ENCODE results near the gene CREG2. TPM values are rescaled to one million over a fixed set of nuclear protein-coding genes. Genes with fewer than 3 reads are reported as not detected.

Gene CREG2
- total RNA-seq, 4 donors from 2014 or later: under 0.01 to 0.16 TPM; not detected in 2

GRCh38 chr2:101351207-101351606, 36.1 kb downstream of the CREG2 start:
- H3K36me3 ChIP-seq: no peaks in the 10 kb centered on the region
- intact Hi-C loops (cut with DNase I; ENCODE audit: low total_unique reads) (no loop called here), in situ Hi-C loops (cut with MboI; ENCODE audit: low pct_ligation_motif_present in 1 of 4, low pct_unique_long_range_greater_than_20kb in 1 of 4, low sequenced_read_pairs in 3 of 4) (no loop called here)
- H3K9me3 ChIP-seq: no peaks in the 10 kb centered on the region
- H3K4me3 ChIP-seq: no peak overlapping the region
- no peaks in the 10 kb centered on the region for H3K4me1 ChIP-seq
- WGBS, 2 donors (ENCODE audit: low coverage in 1 of 2): 80% methylated on average over 7 of the region's 7 CpGs; no CpG with 5 or more reads in 1 of the 2 donors
- DNase-seq: no peak
- TF ChIP-seq POLR2A (IDR thresholded peaks at IDR 0.05) (no peak), POLR2AphosphoS5 (IDR thresholded peaks at IDR 0.05) (no peak), CTCF (IDR thresholded peaks at IDR 0.05) (no peak), EP300 (IDR thresholded peaks at IDR 0.05; ENCODE audit: low read depth) (no peak)
- H3K27me3 ChIP-seq: no peaks in the 10 kb centered on the region
- H3K27ac ChIP-seq: no peak overlapping the region

GRCh38 chr2:101349893-101350662, 37.2 kb downstream of the CREG2 start:
- intact Hi-C loops (cut with DNase I; ENCODE audit: low total_unique reads) (no loop called here), in situ Hi-C loops (cut with MboI; ENCODE audit: low pct_ligation_motif_present in 1 of 4, low pct_unique_long_range_greater_than_20kb in 1 of 4, low sequenced_read_pairs in 3 of 4) (loop anchor here in 1 of 4 donors (10.0 kb wide), 1 partner anchor 495 kb away; no protein-coding TSS in a partner anchor)
- no peaks in the 10 kb centered on the region for H3K36me3 ChIP-seq
- WGBS, 2 donors (ENCODE audit: low coverage in 1 of 2): 66 to 72% methylated on average over 4 to 7 of the region's 7 CpGs
- DNase-seq: no peak
- H3K27me3 ChIP-seq: no peaks in the 10 kb centered on the region
- no peak for TF ChIP-seq CTCF (IDR thresholded peaks at IDR 0.05)
- H3K4me1 ChIP-seq: no peaks in the 10 kb centered on the region
- no peaks in the 10 kb centered on the region for H3K9me3 ChIP-seq
- no peak overlapping the region for H3K4me3 ChIP-seq
- no peak overlapping the region for H3K27ac ChIP-seq

GRCh38 chr2:101348883-101349282, 38.4 kb downstream of the CREG2 start:
- TF ChIP-seq POLR2AphosphoS5 (IDR thresholded peaks at IDR 0.05) (no peak), EP300 (IDR thresholded peaks at IDR 0.05; ENCODE audit: low read depth) (no peak), POLR2A (IDR thresholded peaks at IDR 0.05) (no peak), CTCF (IDR thresholded peaks at IDR 0.05) (no peak)
- no peak for DNase-seq
- intact Hi-C loops (cut with DNase I; ENCODE audit: low total_unique reads) (no loop called here), in situ Hi-C loops (cut with MboI; ENCODE audit: low pct_ligation_motif_present in 1 of 4, low pct_unique_long_range_greater_than_20kb in 1 of 4, low sequenced_read_pairs in 3 of 4) (loop anchor here in 1 of 4 donors (10.0 kb wide), 1 partner anchor 496 kb away; no protein-coding TSS in a partner anchor)
- no peak overlapping the region for H3K4me3 ChIP-seq
- no peaks in the 10 kb centered on the region for H3K4me1 ChIP-seq
- WGBS, 2 donors (ENCODE audit: low coverage in 1 of 2): 33 to 54% methylated on average over 1 of the region's 1 CpG
- H3K36me3 ChIP-seq: no peaks in the 10 kb centered on the region
- no peak overlapping the region for H3K27ac ChIP-seq
- no peaks in the 10 kb centered on the region for H3K9me3 ChIP-seq
- H3K27me3 ChIP-seq: no peaks in the 10 kb centered on the region

GRCh38 chr2:101346909-101347308, 40.4 kb downstream of the CREG2 start:
- intact Hi-C loops (cut with DNase I; ENCODE audit: low total_unique reads) (no loop called here), in situ Hi-C loops (cut with MboI; ENCODE audit: low pct_ligation_motif_present in 1 of 4, low pct_unique_long_range_greater_than_20kb in 1 of 4, low sequenced_read_pairs in 3 of 4) (loop anchor here in 1 of 4 donors (10.0 kb wide), 1 partner anchor 498 kb away; no protein-coding TSS in a partner anchor)
- 98% methylated on average over 3 of the region's 3 CpGs; no CpG with 5 or more reads in 1 of the 2 donors for WGBS, 2 donors (ENCODE audit: low coverage in 1 of 2)
- H3K4me3 ChIP-seq: no peak overlapping the region
- H3K27me3 ChIP-seq: no peaks in the 10 kb centered on the region
- no peaks in the 10 kb centered on the region for H3K4me1 ChIP-seq
- H3K27ac ChIP-seq: no peak overlapping the region
- DNase-seq: no peak
- H3K36me3 ChIP-seq: no peaks in the 10 kb centered on the region
- TF ChIP-seq POLR2A (IDR thresholded peaks at IDR 0.05) (no peak), CTCF (IDR thresholded peaks at IDR 0.05) (no peak), POLR2AphosphoS5 (IDR thresholded peaks at IDR 0.05) (no peak), EP300 (IDR thresholded peaks at IDR 0.05; ENCODE audit: low read depth) (no peak)
- H3K9me3 ChIP-seq: no peaks in the 10 kb centered on the region

Data from transverse colon (tissue), 4 donors.